ENCODE results near the gene USH1G. TPM values are rescaled to one million over a fixed set of nuclear protein-coding genes. Genes with fewer than 3 reads are reported as not detected.

The USH1G gene
- total and polyA plus RNA-seq, 2 of the 13 experiments (the other 11 are each of a cell fraction or from before 2014, with no cell fraction given), result 0.04 TPM; not detected in 1

GRCh38 chr17:74922694-74923537 is at the start of gene USH1G (continued):
- 0 out of 2 replicates have a peak, but pooled peaks have one; percentile 24 for TF ChIP-seq ZSCAN30 (CRISPR knock-in tag; IDR thresholded peaks at IDR 0.05)
- TF ChIP-seq, protein P1, sequence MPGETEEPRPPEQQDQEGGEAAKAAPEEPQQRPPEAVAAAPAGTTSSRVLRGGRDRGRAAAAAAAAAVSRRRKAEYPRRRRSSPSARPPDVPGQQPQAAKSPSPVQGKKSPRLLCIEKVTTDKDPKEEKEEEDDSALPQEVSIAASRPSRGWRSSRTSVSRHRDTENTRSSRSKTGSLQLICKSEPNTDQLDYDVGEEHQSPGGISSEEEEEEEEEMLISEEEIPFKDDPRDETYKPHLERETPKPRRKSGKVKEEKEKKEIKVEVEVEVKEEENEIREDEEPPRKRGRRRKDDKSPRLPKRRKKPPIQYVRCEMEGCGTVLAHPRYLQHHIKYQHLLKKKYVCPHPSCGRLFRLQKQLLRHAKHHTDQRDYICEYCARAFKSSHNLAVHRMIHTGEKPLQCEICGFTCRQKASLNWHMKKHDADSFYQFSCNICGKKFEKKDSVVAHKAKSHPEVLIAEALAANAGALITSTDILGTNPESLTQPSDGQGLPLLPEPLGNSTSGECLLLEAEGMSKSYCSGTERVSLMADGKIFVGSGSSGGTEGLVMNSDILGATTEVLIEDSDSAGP (CRISPR knock-in tag; IDR thresholded peaks at IDR 0.05; ENCODE audit: borderline replicate concordance), result peak; percentile 35; the same call in 1 of the 2 replicates
- TF ChIP-seq USF2 (IDR thresholded peaks at IDR 0.05; ENCODE audit: low read depth, low read length), result no peak
- TF ChIP-seq USF2 (CRISPR knock-in tag; IDR thresholded peaks at IDR 0.05; ENCODE audit: borderline replicate concordance), result no peak
- TF ChIP-seq, protein P2, sequence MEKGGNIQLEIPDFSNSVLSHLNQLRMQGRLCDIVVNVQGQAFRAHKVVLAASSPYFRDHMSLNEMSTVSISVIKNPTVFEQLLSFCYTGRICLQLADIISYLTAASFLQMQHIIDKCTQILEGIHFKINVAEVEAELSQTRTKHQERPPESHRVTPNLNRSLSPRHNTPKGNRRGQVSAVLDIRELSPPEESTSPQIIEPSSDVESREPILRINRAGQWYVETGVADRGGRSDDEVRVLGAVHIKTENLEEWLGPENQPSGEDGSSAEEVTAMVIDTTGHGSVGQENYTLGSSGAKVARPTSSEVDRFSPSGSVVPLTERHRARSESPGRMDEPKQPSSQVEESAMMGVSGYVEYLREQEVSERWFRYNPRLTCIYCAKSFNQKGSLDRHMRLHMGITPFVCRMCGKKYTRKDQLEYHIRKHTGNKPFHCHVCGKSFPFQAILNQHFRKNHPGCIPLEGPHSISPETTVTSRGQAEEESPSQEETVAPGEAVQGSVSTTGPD (CRISPR knock-in tag; IDR thresholded peaks at IDR 0.05), result no peak

All from HepG2 (cell line).